Measurements from ENCODE around the gene SORCS1. TPM values are rescaled to one million over a fixed set of nuclear protein-coding genes. Genes with fewer than 3 reads are reported as not detected.

SORCS1 gene
- total and polyA plus RNA-seq, 12 donors = 0.18 to 11.1 (median 1.1) TPM

- 9 to 15% (median 12%) methylated on average over 7 of the region's 7 CpGs for WGBS, 4 donors
- no peak overlapping the region for H3K27ac ChIP-seq
- peaks cover 22% of the 10 kb centered on the region for H3K27me3 ChIP-seq
- TF ChIP-seq CTCF (IDR thresholded peaks at IDR 0.05) (no peak), POLR2A (IDR thresholded peaks at IDR 0.05) (no peak)
- H3K9me3 ChIP-seq (replicated peaks in 1 of 3) = no peaks in the 10 kb centered on the region
- no peaks in the 10 kb centered on the region for H3K4me1 ChIP-seq (replicated peaks in 1 of 2)
- no peak overlapping the region for H3K4me3 ChIP-seq
- H3K36me3 ChIP-seq (replicated peaks in 1 of 2) = no peaks in the 10 kb centered on the region
- DNase-seq = no peak
- intact Hi-C loops (cut with DNase I) = no loop called here
These were observed 1.2 kb downstream of the SORCS1 start for GRCh38 chr10:107163076-107163855.

GRCh38 chr10:107160866-107161265 is 3.6 kb downstream of the SORCS1 start:
- H3K27ac ChIP-seq = no peak overlapping the region
- TF ChIP-seq CTCF (IDR thresholded peaks at IDR 0.05) = no peak
- no peak for TF ChIP-seq POLR2A (IDR thresholded peaks at IDR 0.05)

GRCh38 chr10:107159871-107160270 is 4.6 kb downstream of the SORCS1 start:
- Histone ChIP-seq H3K4me3 (no peak overlapping the region), H3K4me1 (replicated peaks in 1 of 2) (no peaks in the 10 kb centered on the region), H3K36me3 (replicated peaks in 1 of 2) (no peaks in the 10 kb centered on the region), H3K9me3 (replicated peaks in 1 of 3) (no peaks in the 10 kb centered on the region), H3K27me3 (peaks cover 16% of the 10 kb centered on the region), H3K27ac (no peak overlapping the region)
- intact Hi-C loops (cut with DNase I) = no loop called here
- DNase-seq = no peak
- no peak for TF ChIP-seq POLR2A (IDR thresholded peaks at IDR 0.05)
- no peak for TF ChIP-seq CTCF (IDR thresholded peaks at IDR 0.05)
- 65 to 78% (median 74%) methylated on average over 4 of the region's 4 CpGs for WGBS, 4 donors

More at GRCh38 chr10:107160866-107161265, 3.6 kb downstream of the SORCS1 start:
- no peak overlapping the region for H3K4me3 ChIP-seq
- WGBS, 4 donors = 38 to 67% (median 43%) methylated on average over 2 to 3 of the region's 3 CpGs
- H3K27me3 ChIP-seq = peaks cover 21% of the 10 kb centered on the region
- no peaks in the 10 kb centered on the region for H3K9me3 ChIP-seq (replicated peaks in 1 of 3)
- intact Hi-C loops (cut with DNase I) = no loop called here
- H3K36me3 ChIP-seq (replicated peaks in 1 of 2) = no peaks in the 10 kb centered on the region
- H3K4me1 ChIP-seq (replicated peaks in 1 of 2) = no peaks in the 10 kb centered on the region
- DNase-seq = no peak

- no peak overlapping the region for H3K27ac ChIP-seq
- intact Hi-C loops (cut with DNase I) = no loop called here
- H3K9me3 ChIP-seq (replicated peaks in 1 of 3) = no peaks in the 10 kb centered on the region
- H3K36me3 ChIP-seq (replicated peaks in 1 of 2) = no peaks in the 10 kb centered on the region
- no peak for TF ChIP-seq POLR2A (IDR thresholded peaks at IDR 0.05)
- no peak for TF ChIP-seq CTCF (IDR thresholded peaks at IDR 0.05)
- H3K4me3 ChIP-seq = no peak overlapping the region
- H3K27me3 ChIP-seq = no peaks in the 10 kb centered on the region
- 53 to 76% (median 62%) methylated on average over 1 of the region's 1 CpG for WGBS, 4 donors
- no peak for DNase-seq
- H3K4me1 ChIP-seq (replicated peaks in 1 of 2) = no peaks in the 10 kb centered on the region
These were observed 7.4 kb downstream of the SORCS1 start for GRCh38 chr10:107157071-107157470.
